Lung (tissue), 12 donors: Measurements from ENCODE around the gene TTC19. TPM values are rescaled to one million over a fixed set of nuclear protein-coding genes. Genes with fewer than 3 reads are reported as not detected.
A peak's percentile ranks its signal among the peaks of the same experiment; 100 is the strongest.

ENCODE experiments used
- ATAC-seq: fragments of 200-7000 bp; cut with Tn5 transposase; one replicate; pipeline ENCODE4 v1.9.1; 2020; ENCODE audit warnings: moderate number of reproducible peaks; ENCODE audit not compliant: insufficient read depth, low FRiP score
- DNase-seq, 3 donors: peaks; one replicate each; pipeline ENCODE4 v3.0.0-alpha.2; 2013 to 2017
- H3K27ac ChIP-seq, 2 donors: one replicate each; pipeline ENCODE4 v1.5.1; 2013; ENCODE audit warnings: mild to moderate bottlenecking in 2 of 2, moderate library complexity in 2 of 2, control low read depth in 1 of 2, inconsistent platforms in 1 of 2, low read depth in 1 of 2, low read length in 1 of 2
- H3K27me3 ChIP-seq, 3 donors: one replicate each; pipeline ENCODE4 v1.5.1; 2013; ENCODE audit warnings: low read length in 2 of 3; ENCODE audit not compliant: control insufficient read depth in 3 of 3, insufficient read depth in 3 of 3
- H3K36me3 ChIP-seq, 4 donors: one replicate each; pipeline ENCODE4 v1.5.1; 2013; ENCODE audit warnings: low read length in 4 of 4, mild to moderate bottlenecking in 1 of 4, moderate library complexity in 1 of 4; ENCODE audit not compliant: control insufficient read depth in 4 of 4, insufficient read depth in 4 of 4
- H3K4me1 ChIP-seq, 5 donors: one replicate each; pipeline ENCODE4 v1.5.1; 2013; ENCODE audit warnings: low read length in 5 of 5, mild to moderate bottlenecking in 2 of 5, moderate library complexity in 1 of 5; ENCODE audit not compliant: control insufficient read depth in 5 of 5, insufficient read depth in 5 of 5
- H3K4me3 ChIP-seq: one replicate; pipeline ENCODE4 v1.5.1; 2013; ENCODE audit warnings: mild to moderate bottlenecking, control low read depth, moderate library complexity
- H3K9ac ChIP-seq, 2 donors: one replicate each; pipeline ENCODE4 v1.5.1; 2013; ENCODE audit warnings: low read length in 2 of 2, control low read depth in 1 of 2; ENCODE audit not compliant: insufficient read depth in 1 of 2
- H3K9me3 ChIP-seq, 4 donors: one replicate each; pipeline ENCODE4 v1.5.1; 2013; ENCODE audit warnings: low read length in 3 of 4, mild to moderate bottlenecking in 1 of 4, moderate library complexity in 1 of 4; ENCODE audit not compliant: control insufficient read depth in 4 of 4, insufficient read depth in 3 of 4
- CTCF ChIP-seq: IDR thresholded peaks from 2 replicates; pipeline ENCODE4 v1.5.1; 2012; ENCODE audit warnings: mild to moderate bottlenecking; ENCODE audit errors: control extremely low read depth, extremely low read depth
- WGBS, 2 donors: extraction: QIAGEN DNeasy Blood & Tissue Kit; methylation state at CpG; one replicate each; pipeline ENCODE4 v1.1.7; 2013; 5-methylcytosine and 5-hydroxymethylcytosine counted together
- polyA plus RNA-seq, 2 donors: library from polyadenylated mRNA; stranded (reverse); fragments of 200-250 nt; gene quantifications; one replicate each; pipeline ENCODE4 v1.2.1, GENCODE V29; 2013
- total RNA-seq, 2 donors: library from RNA; depleted of rRNA in 1 of 2; stranded (reverse); fragments of >200 nt in 1 of 2; gene quantifications; one replicate each; pipeline ENCODE4 v1.2.1, GENCODE V29; 2014 to 2021
- donor health status: control.
- donor health status: control.
- donor health status: Bipolar disorder and iron deficiency.
- donor health status: healthy.
- donor health status: DM: yes; HTN: yes; CAD: no.

TTC19 gene
- total and polyA plus RNA-seq, 4 donors: 19.1 to 80.1 (median 35.3) TPM

- Histone ChIP-seq H3K4me1 (peaks cover 5 to 17% (median 14%) of the 10 kb centered on the region in 5 donors), H3K9ac (no peak overlapping the region), H3K4me3 (no peak overlapping the region), H3K9me3 (peaks cover 0 to 2% (median 0%) of the 10 kb centered on the region in 4 donors), H3K27ac (no peak overlapping the region), H3K36me3 (peaks cover 28 to 59% (median 46%) of the 10 kb centered on the region in 4 donors), H3K27me3 (no peaks in the 10 kb centered on the region)
- TF ChIP-seq CTCF: no peak
- WGBS, 2 donors: 92 to 93% methylated on average over 2 of the region's 2 CpGs
- ATAC-seq: no peak
- no peak for DNase-seq
Measured at GRCh38 chr17:16002708-16003260, 3.2 kb downstream of the TTC19 start.

- TF ChIP-seq CTCF: no peak
- Histone ChIP-seq H3K4me3 (no peak overlapping the region), H3K4me1 (peaks cover 5 to 17% (median 9%) of the 10 kb centered on the region in 5 donors), H3K27me3 (no peaks in the 10 kb centered on the region), H3K27ac (peak overlapping the region; percentile 34 to 67), H3K36me3 (peaks cover 33 to 70% (median 55%) of the 10 kb centered on the region in 4 donors), H3K9me3 (peaks cover 0 to 2% (median 0%) of the 10 kb centered on the region in 4 donors), H3K9ac (no peak overlapping the region)
- ATAC-seq (no peak), DNase-seq (no peak)
- 64 to 72% methylated on average over 1 of the region's 1 CpG for WGBS, 2 donors
Measured at GRCh38 chr17:16003841-16004240, 4.2 kb downstream of the TTC19 start.

- peaks cover 5 to 13% (median 7%) of the 10 kb centered on the region in 5 donors for H3K4me1 ChIP-seq
- no peak overlapping the region for H3K27ac ChIP-seq
- DNase-seq (no peak), ATAC-seq (no peak)
- no peak for TF ChIP-seq CTCF
- H3K27me3 ChIP-seq: no peaks in the 10 kb centered on the region
- peaks cover 0 to 2% (median 0%) of the 10 kb centered on the region in 4 donors for H3K9me3 ChIP-seq
- no peak overlapping the region for H3K9ac ChIP-seq
- peaks cover 33 to 75% (median 58%) of the 10 kb centered on the region in 4 donors for H3K36me3 ChIP-seq
- WGBS, 2 donors: 98 to 100% methylated on average over 1 of the region's 1 CpG
- H3K4me3 ChIP-seq: no peak overlapping the region
Measured at GRCh38 chr17:16005636-16006035, 6.0 kb downstream of the TTC19 start.

GRCh38 chr17:16007439-16007838, 7.8 kb downstream of the TTC19 start:
- ATAC-seq: no peak
- WGBS, 2 donors: 84 to 87% methylated on average over 3 of the region's 3 CpGs

More at GRCh38 chr17:16007439-16007838, 7.8 kb downstream of the TTC19 start:
- Histone ChIP-seq H3K4me1 (peaks cover 0 to 8% (median 4%) of the 10 kb centered on the region in 5 donors), H3K9ac (no peak overlapping the region), H3K36me3 (peaks cover 28 to 65% (median 51%) of the 10 kb centered on the region in 4 donors), H3K9me3 (no peaks in the 10 kb centered on the region), H3K27ac (no peak overlapping the region), H3K27me3 (no peaks in the 10 kb centered on the region), H3K4me3 (no peak overlapping the region)
- no peak for TF ChIP-seq CTCF
- DNase-seq: no peak
